GM18907 (cell line): ENCODE data around the gene ITSN2.

Experiments
- ATAC-seq: cut with Tn5 transposase; IDR thresholded peaks from one replicate; pipeline ENCODE4 v1.9.1; 2021; ENCODE audit warnings: mild to moderate bottlenecking, moderate library complexity; ENCODE audit not compliant: unreplicated experiment

The ITSN2 gene

GRCh38 chr2:24272907-24273306 lies 87.4 kb downstream of the ITSN2 start:
- ATAC-seq: no peak

GRCh38 chr2:24272161-24272802 lies 88.1 kb downstream of the ITSN2 start:
- ATAC-seq: no peak

GRCh38 chr2:24269265-24269664 lies 91.1 kb downstream of the ITSN2 start:
- ATAC-seq: no peak

GRCh38 chr2:24265212-24265611 lies 95.1 kb downstream of the ITSN2 start:
- no peak for ATAC-seq

GRCh38 chr2:24262421-24262970 lies 97.8 kb downstream of the ITSN2 start:
- ATAC-seq: no peak

- no peak for ATAC-seq
These were observed 98.9 kb downstream of the ITSN2 start for GRCh38 chr2:24261441-24261840.

- no peak for ATAC-seq
These were observed 101.0 kb downstream of the ITSN2 start for GRCh38 chr2:24259316-24259715.

- ATAC-seq: no peak
These were observed 101.6 kb downstream of the ITSN2 start for GRCh38 chr2:24258718-24259117.

- ATAC-seq: no peak
These were observed 106.9 kb downstream of the ITSN2 start for GRCh38 chr2:24253303-24253919.

GRCh38 chr2:24247592-24247991 lies 112.7 kb downstream of the ITSN2 start:
- ATAC-seq: no peak

- ATAC-seq: no peak
These were observed 113.2 kb downstream of the ITSN2 start for GRCh38 chr2:24247164-24247563.

- no peak for ATAC-seq
These were observed 114.2 kb downstream of the ITSN2 start for GRCh38 chr2:24245986-24246776.

- ATAC-seq: no peak
These were observed 118.8 kb downstream of the ITSN2 start for GRCh38 chr2:24241528-24241927.

GRCh38 chr2:24239553-24239952 lies 120.8 kb downstream of the ITSN2 start:
- ATAC-seq: no peak

GRCh38 chr2:24238158-24238557 lies 122.2 kb downstream of the ITSN2 start:
- ATAC-seq: no peak

- no peak for ATAC-seq
These were observed 123.0 kb downstream of the ITSN2 start for GRCh38 chr2:24237313-24237712.

- no peak for ATAC-seq
These were observed 127.0 kb downstream of the ITSN2 start for GRCh38 chr2:24233321-24233720.

GRCh38 chr2:24231461-24231881 lies 128.9 kb downstream of the ITSN2 start:
- no peak for ATAC-seq

- ATAC-seq: no peak
These were observed 131.9 kb downstream of the ITSN2 start for GRCh38 chr2:24228470-24228869.

- ATAC-seq: no peak
These were observed 134.7 kb downstream of the ITSN2 start for GRCh38 chr2:24225499-24226242.

GRCh38 chr2:24222946-24223345 lies 137.4 kb downstream of the ITSN2 start:
- ATAC-seq: no peak
